Activated CD4-positive, alpha-beta T cell treated with anti-CD3 and anti-CD28 coated beads, Interleukin-2, amount 50 U/mL, for 1 hour (primary cell): ENCODE data around the gene RBM18.

Source experiments
- DNase-seq: peaks from one replicate; pipeline ENCODE4 v3.0.0-alpha.2; 2020

RBM18 gene

DNA sequence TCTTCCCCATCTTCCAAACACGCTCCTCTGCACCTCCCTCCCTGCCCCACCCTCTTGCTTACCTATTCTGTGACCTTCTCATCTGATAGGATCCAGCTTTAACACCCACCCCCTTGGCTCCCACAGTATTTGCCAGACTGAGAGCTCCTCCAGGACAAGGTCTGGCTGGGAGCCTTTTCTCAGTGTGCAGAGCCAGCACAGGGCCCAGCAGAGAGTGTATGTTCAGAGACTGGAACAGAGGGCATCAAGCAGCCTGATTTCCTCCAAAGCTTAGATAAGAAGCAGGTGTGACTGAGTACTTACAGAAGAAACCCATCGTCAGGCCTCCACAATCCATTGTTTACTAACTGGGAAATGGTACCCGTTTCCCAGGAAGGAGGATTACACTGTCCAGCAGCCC, 62.5 kb downstream of the RBM18 start:
- no peak for DNase-seq

DNA sequence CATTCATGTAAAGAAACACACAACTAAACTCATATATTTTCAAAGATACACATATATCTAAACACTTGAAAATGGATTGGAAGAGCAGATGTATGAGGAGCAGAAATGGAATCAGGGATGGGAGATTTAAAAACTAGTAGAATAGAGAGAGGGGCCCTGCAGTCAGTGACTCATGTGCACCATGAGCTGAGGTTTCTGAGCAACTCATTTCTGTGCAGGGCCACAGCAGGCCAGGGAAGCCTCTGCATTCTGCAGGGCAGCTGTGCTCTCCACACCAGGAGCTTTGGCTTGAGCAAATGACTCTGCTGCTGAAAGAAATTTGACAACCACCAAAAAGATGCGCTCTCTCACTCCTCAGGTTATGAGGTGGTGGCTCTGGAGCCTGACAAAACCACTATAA, 63.0 kb downstream of the RBM18 start:
- no peak for DNase-seq

DNA sequence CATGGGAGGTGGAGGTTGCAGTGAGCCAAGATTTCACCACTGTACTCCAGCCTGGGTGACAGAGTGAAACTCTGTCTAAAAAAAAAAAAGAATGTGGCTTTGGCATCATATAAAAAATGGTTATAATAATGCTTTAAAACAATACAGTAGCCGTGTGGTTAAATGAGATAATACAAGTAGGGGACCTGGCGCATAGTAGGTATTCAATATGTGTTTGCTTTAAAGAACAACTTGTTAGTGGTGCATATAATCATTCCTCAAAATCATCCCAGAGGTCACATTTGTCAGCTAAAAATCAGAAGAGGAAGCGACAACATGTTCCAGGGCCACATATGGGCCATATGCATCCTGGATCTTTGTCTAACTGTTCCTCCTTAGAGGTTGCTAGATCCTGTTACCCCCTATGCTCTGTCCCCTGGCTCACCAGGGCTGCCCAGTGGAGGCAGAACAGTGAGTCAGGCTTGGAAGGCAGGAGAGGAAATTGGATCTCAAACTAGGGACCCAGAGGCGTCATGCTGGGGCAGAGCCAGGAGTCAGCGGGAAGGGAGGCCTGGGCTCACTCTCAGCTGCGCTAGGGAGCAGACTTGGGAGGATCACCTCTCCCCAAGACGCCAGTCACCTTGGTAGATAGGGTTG, 63.6 kb downstream of the RBM18 start:
- no peak for DNase-seq

DNA sequence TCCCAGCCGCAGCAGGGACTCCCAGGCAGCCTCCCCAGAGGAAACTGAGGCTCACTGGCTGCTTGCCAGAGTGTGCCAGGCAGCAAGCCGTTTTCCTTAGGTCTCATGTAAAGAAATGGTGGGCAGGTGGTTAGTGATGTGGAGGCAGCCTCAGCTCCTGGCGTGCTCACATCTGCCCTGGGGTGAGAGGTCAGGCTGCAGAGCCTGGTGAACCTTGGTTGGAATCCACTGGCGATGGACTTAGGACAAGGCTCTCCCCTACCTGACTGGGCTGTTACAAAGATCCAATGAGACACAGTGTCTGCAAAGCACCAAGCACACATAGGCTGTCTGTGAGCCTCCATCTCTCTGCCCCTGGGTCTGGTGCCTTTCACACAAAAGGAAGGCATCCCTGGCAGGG, 66.8 kb downstream of the RBM18 start:
- no peak for DNase-seq

DNA sequence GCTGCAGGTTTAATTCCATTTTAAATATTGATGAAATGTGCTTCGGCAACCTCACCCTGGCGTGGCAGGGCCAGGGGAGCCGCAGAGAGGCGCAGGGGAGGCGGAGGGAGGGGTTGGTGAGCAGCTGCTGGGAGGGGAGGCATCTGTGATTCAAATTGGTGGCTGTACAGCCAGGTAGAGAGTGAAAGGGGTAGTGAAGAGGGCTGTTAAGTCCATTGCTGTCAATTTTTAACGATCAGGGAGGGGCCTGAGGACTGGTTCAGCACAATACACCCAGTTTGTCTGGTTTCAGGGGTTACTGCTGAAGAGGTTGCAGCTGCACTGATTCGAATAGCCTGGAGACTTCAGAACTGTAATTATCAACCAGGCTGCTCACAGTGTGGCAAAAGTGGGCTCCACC, 67.2 kb downstream of the RBM18 start:
- DNase-seq: no peak

DNA sequence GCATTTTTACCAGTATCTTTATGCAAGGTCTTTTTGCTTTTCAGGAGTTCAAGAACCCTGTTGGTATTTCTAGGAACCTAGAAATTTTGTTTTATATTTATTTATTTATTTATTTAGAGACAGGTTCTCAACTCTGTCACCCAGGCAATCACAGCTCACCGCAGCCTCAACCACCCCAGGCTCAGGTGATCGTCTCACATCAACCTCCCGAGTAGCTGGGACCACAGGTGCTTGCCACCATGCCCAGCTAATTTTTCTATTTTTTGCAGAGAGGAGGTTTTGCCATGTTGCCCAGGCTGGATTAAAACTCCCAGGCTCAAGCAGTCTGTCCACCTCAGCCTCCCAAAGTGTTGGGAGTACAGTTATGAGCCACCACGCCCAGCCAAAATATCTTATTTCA, 68.8 kb downstream of the RBM18 start:
- no peak for DNase-seq

DNA sequence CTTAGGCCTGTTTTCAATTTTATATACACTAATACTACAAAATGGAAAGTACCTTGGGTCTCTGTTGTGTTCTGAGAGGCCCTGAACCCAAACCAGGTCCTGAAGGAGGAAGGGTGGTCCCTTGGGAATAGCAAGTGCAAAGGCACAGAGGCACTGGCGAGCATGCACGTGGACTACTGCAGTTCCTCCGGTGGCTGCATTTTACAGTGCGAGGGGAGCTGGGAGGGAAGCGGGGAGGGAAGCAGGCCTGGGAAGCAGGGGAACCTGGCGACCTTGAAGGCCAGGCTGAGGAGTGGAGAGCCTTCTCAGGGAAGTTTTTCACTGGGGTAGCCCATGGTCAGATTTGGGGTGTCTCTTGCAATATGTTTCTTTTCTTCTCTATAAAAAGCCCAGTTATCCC, 71.0 kb downstream of the RBM18 start:
- no peak for DNase-seq

DNA sequence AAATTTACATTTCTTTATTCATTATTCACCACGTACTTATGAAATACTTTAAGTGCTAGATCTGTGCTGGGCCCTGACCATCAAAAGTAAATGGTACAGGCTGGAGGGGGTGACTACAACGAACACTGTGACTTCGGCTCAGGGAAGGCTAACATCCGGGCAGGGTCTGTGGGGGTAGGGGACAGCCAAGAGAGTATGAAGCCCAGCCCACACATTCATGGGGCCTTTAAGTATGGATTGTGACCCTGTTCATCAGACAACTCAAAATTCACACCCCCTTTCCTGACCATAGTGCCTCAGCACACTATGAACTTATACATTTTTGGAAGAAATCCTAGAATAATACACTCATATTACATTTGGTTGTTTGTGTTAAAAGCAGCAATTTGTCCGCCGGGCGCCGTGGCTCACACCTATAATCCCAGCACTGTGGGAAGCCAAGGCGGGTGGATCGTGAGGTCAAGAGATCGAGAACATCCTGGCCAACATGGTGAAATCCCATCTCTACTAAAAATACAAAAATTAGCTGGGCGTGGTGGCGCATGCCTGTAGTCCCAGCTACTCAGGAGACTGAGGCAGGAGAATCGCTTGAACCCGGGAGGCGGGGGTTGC, 71.6 kb downstream of the RBM18 start:
- DNase-seq: no peak

DNA sequence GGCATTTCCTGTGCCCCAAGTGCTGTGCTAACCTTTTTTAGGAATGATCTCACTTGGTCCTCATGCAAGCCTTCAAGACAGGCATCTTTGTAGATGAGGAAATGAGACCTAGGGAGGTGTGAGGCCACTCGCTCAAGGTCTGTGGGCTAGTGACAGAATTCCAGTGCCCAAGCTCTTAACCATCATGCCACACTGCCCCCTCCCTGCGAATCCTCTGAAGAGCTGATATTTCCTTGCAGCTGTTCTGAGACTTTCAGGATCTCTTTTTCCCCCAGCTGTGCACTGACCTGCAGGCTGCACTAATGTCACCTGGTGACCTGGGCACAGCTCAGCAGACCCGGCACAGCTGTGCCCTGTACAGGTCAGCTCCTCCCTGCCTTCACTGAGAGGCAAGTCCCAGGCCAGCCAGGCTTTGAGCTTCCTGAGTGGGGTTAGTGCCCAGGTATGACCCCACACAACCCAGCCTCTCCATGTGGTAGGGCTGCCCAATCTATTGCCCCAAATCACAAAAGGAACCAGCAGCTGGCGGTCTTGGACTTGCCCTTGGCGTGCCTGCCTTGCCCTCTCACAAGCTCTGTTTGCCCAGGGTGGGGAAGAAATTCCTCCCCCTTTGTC, 72.3 kb downstream of the RBM18 start:
- no peak for DNase-seq

DNA sequence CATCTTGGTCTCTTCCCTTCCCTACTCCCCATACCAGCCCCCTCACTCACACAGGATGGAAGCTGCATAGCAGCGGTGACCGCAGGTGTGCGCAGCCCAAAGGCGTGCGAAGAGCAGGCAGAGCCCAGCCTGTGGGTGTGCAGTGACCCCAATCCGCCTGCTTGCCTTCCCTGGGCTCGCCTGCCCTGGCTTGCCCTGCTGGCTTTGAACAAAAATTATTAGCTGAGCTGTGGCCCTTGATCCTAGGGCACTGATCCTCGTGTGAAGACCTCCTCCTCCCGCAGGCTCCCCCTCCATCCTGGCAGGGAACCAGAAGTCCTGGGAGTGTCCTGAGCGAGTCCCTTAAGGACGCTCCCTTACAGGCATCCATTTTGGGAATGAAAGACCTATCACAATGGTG, 73.1 kb downstream of the RBM18 start:
- no peak for DNase-seq

DNA sequence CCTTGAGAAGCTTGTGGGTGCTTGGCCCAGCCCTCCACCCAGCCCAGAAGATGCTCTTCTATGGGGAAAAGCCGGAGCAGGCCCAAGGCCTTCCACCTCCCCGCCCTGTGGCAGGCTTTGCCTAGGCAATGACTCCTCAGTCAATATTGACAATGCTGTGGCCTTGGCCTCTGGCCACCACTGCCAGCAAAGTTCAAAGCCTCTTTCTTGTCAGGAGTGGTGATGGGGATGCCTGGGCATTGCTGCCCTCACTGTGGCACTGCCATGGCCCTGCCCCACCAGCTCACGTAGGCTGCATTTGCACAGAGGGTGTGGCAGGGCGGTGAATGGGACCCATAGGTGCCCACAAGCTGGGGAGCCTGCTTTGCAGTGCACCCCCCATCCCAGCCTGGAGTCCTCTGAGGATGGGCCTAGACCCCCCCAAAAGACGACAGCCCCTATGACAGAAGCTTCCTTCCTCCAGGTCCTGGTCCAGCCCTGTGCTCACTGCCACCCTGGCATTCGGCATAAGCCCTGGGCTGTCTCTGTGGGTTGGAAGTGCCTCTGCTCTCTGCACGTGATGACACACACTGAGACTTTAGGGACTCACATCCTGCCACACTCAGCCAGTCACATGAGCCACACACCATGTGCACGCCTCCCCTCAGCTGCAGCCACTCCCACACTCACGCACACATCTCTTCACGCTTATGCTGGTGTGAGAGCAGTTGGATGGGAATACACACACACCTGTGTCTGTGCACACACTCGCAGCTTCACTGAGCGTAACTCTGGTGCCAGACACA, 73.9 kb downstream of the RBM18 start:
- no peak for DNase-seq

DNA sequence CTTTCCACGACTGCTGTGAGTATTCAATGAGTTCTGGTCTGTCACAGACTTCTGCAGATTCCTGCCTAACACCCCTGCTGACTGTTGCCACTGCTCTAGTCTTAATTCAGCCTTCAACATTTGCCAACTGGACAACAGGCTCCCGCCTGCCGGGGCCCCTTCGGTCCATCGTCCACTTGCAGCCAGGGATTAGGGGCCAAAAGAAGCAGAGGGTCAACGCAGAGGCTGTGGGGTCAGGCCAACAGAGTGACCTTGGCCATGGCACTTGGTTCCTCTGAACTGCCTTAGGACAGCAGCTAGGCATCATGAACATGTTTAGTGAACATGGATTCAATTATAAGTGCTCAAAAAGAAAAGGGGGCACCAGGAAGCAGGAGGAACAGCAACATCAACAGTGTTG, 76.3 kb downstream of the RBM18 start:
- DNase-seq: no peak
